ENCODE results near the gene RASSF8. TPM values are rescaled to one million over a fixed set of nuclear protein-coding genes. Genes with fewer than 3 reads are reported as not detected.

Gene RASSF8
- total and polyA plus RNA-seq, 2 of the 8 experiments (the other 6 are each of a cell fraction or from before 2014, with no cell fraction given): 6.4 to 46.7 TPM

GRCh38 chr12:26036877-26037276 lies 78.4 kb downstream of the RASSF8 start (continued):
- TF ChIP-seq HDAC6 (IDR thresholded peaks at IDR 0.05; ENCODE audit: low read depth, low read length) (no peak), BACH1 (IDR thresholded peaks at IDR 0.05; ENCODE audit: low read length) (no peak), CHD2 (IDR thresholded peaks at IDR 0.05; ENCODE audit: low read length) (no peak), SRF (IDR thresholded peaks at IDR 0.05; ENCODE audit: low read depth, low read length) (no peak), TCF12 (IDR thresholded peaks at IDR 0.05; ENCODE audit: low read depth, low read length) (no peak), BRCA1 (IDR thresholded peaks at IDR 0.05; ENCODE audit: low read depth, low read length) (no peak)
